Fibroblast of mammary gland (primary cell): ENCODE data around the gene NEK1.
"Not testable (repeated sequence)": the region's sequence is repeated elsewhere in the genome, so short reads cannot be mapped to it uniquely, and the experiment has no call there.

Experiments used
- DNase-seq: peaks from one replicate; pipeline ENCODE4 v3.0.0-alpha.2; 2010; ENCODE audit warnings: low read depth
- H3K4me3 ChIP-seq: 2 replicates; pipeline ENCODE4 v1.5.1; 2011; ENCODE audit warnings: low read depth, mild to moderate bottlenecking, low read length, moderate library complexity; ENCODE audit not compliant: control insufficient read depth
- TF ChIP-seq, protein P1 (sequence below): conservative IDR thresholded peaks from 2 replicates; pipeline ENCODE4 v1.5.1; 2011; ENCODE audit warnings: low read depth, low read length, inconsistent platforms; ENCODE audit not compliant: control insufficient read depth, insufficient read depth

NEK1 gene

DNA sequence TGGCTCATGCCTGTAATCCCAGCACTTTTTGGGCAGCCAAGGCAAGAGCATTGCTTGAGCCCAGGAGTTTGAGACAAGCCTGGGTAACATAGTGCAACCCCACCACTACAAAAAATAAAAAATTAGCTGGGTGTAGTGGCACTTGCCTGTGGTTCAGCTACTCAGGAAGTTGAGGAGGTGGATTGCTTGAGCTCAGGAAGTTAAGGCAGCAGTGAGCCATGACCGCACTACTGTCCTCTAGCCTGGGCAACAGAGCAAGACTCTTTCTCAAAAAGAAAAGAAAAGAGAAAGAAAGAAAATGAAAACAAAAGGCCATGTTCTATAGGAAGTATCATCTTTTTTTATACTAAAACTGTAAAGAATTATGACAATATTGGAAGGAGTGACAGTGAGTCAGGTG, 38.5 kb downstream of the NEK1 start:
- TF ChIP-seq, protein P1, sequence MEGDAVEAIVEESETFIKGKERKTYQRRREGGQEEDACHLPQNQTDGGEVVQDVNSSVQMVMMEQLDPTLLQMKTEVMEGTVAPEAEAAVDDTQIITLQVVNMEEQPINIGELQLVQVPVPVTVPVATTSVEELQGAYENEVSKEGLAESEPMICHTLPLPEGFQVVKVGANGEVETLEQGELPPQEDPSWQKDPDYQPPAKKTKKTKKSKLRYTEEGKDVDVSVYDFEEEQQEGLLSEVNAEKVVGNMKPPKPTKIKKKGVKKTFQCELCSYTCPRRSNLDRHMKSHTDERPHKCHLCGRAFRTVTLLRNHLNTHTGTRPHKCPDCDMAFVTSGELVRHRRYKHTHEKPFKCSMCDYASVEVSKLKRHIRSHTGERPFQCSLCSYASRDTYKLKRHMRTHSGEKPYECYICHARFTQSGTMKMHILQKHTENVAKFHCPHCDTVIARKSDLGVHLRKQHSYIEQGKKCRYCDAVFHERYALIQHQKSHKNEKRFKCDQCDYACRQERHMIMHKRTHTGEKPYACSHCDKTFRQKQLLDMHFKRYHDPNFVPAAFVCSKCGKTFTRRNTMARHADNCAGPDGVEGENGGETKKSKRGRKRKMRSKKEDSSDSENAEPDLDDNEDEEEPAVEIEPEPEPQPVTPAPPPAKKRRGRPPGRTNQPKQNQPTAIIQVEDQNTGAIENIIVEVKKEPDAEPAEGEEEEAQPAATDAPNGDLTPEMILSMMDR: no peak
- H3K4me3 ChIP-seq: no peak overlapping the region
- no peak for DNase-seq

DNA sequence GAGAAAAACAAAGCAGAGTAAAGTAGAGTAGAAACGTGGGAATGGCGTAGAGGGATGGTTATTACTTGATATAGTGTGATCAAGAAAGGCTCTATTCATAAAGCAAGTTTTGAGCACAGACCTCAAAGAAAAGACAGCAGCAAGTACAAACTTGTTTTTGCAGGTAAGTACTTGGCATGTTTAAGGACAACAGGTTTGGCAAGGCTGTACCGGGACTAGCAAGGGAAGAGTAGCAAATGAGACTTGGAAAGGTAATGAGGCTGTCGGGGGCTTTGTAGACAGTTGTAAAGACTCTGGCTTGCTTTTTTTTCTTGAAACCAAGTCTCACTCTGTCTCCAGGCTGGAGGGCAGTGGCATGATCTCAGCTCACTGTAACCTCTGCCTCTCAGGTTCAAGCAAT, 40.9 kb downstream of the NEK1 start:
- no peak for DNase-seq
- TF ChIP-seq, protein P1: no peak
- H3K4me3 ChIP-seq: no peak overlapping the region

DNA sequence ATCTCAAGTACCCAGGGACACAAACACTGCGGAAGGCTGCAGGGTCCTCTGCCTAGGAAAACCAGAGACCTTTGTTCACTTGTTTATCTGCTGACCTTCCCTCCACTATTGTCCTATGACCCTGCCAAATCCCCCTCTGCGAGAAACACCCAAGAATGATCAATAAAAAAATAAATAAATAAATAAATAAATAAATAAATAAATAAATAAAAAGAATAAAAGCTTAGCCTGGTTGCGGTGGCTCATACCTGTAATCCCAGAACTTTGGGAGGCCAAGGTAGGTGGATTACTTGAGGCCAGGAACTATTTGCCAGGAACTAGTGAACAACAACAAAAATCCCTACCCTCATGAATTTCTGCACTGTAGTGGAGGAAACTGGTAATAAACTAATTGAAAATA, 41.4 kb downstream of the NEK1 start:
- DNase-seq: not testable (repeated sequence)

DNA sequence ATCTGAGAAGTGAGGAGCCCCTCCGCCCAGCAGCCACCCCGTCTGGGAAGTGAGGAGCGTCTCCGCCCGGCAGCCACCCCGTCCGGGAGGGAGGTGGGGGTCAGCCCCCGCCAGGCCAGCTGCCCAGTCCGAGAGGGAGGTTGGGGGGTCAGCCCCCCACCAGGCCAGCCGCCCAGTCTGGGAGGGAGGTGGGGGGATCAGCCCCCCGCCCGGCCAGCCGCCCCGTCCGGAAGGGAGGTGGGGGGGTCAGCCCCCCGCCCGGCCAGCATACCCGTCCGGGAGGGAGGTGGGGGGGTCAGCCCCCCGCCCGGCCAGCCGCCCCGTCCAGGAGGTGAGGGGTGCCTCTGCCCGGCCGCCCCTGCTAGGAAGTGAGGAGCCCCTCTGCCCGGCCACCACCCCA, 42.1 kb downstream of the NEK1 start:
- H3K4me3 ChIP-seq, DNase-seq: not testable (repeated sequence)

More for the DNA sequence above, 41.4 kb downstream of the NEK1 start:
- not testable (repeated sequence) for H3K4me3 ChIP-seq

DNA sequence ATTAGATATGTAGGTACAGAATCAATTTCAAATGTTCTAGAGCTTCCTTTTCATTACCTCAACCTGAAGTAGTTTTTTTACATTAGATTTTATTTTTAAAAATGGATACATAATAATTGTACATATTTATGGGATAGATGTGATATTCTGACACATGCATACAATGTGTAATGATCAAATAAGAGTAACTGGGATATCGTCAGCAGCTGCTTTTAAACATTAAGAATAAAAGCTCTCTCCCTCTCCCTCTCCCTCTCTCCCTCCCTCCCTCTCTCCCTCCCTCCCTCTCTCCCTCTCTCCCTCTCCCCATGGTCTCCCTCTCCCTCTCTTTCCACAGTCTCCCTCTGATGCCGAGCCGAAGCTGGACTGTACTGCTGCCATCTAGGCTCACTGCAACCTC, 43.2 kb downstream of the NEK1 start:
- DNase-seq, H3K4me3 ChIP-seq: not testable (repeated sequence)

DNA sequence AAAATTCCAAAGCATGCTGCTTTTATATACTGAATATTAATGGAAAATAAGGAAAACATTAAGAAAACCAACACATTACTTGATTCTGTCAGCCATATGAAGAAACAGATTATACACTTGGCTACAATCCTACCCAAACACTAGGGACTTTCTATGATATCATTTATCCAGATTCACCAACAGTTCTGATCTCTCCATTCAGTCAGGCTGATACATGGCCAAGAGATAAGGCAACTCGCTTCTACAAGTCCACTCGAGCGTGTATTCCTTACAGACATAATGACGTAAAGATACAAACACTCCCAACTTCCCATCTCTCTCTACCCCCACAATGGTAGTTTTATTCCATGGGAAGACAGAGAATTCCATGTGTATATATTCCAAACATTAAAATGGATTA, 44.5 kb downstream of the NEK1 start:
- TF ChIP-seq, protein P1: no peak
- no peak for DNase-seq
- no peak overlapping the region for H3K4me3 ChIP-seq

DNA sequence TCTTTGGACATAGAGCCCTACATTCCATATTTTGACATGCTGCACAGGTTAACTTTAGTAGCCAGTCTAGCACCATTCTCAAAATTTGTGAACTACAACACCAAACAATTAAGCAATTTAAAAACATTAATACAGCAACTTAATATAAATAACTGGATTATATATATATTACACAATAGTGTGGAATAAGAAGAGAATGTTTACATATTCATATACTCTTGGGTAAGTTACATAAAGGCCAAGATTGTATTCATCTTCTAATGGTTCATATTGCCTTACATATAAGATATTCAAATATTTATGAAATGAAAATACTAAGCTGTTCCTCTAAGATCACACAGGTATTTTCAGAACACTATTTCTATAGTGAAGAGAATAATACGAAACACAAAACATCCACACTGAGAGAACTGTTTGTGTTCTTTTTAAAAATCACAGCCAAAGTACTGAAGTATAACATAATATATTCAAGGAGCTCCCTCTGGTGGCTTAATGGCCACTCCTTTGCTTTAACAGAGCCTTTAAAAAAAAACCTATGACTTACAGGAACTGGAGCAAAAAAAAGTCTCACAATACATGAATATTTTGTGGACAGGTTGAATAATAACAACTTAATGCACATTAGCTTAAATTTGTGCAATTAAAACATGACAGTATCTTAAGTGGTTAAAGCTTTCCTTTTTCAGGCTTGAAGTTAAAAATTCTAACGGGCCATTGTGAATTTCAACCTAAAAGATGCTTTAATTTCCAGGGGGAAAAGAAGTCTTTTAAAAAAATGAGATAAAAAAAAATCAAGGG, 46.2 kb downstream of the NEK1 start:
- DNase-seq: peak; percentile 68
- H3K4me3 ChIP-seq: no peak overlapping the region
- TF ChIP-seq, protein P1: peak; percentile 65

DNA sequence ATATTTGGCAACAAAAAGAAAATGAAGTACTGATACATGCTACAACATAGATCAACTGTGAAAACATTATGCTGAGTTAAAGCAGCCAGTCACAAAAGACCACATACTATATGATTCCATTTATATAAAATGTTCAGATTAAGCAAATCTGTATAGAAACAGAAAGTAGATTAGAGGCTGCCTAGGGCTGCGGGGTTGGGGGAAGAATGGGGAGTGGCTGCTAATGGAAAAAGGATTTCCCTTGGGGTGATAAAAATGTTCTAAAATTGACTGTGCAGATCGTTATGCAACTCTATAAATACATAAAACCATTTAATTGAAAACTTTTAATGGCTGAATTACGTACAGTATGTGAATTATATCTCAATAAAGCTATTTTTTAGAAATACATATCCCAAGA, 46.8 kb downstream of the NEK1 start:
- H3K4me3 ChIP-seq: no peak overlapping the region
- DNase-seq: no peak
- TF ChIP-seq, protein P1: no peak
